MM.1S (cell line): ENCODE data around the gene OR10J1.

Experiments used
- DNase-seq: peaks from one replicate; pipeline ENCODE4 v3.0.0-alpha.2; 2015
- H2AFZ ChIP-seq: fragments of 300-600 bp; sonication (generic); 2 replicates; pipeline ENCODE4 v1.6.0; 2016; ENCODE audit warnings: antibody characterized with exemption, low read length
- H3F3A ChIP-seq: fragments of 300-600 bp; sonication (generic); 2 replicates; pipeline ENCODE4 v1.6.1; 2016; ENCODE audit warnings: mild to moderate bottlenecking, antibody characterized with exemption, low read length, moderate library complexity, mixed read lengths; ENCODE audit not compliant: insufficient read depth
- H3K27ac ChIP-seq: fragments of 300-600 bp; sonication (generic); 2 replicates; pipeline ENCODE4 v1.5.1; 2016; ENCODE audit warnings: mild to moderate bottlenecking, low read length
- H3K27me3 ChIP-seq: fragments of 300-600 bp; sonication (generic); replicated peaks from 2 replicates; pipeline ENCODE4 v1.6.0; 2016; ENCODE audit warnings: low read length; ENCODE audit not compliant: insufficient read depth
- H3K36me3 ChIP-seq: fragments of 300-600 bp; sonication (generic); replicated peaks from 2 replicates; pipeline ENCODE4 v1.6.1; 2016; ENCODE audit warnings: mild to moderate bottlenecking, low read length, mixed read lengths; ENCODE audit not compliant: insufficient read depth
- H3K4me1 ChIP-seq: fragments of 300-600 bp; sonication (generic); 2 replicates; pipeline ENCODE4 v1.6.1; 2016; ENCODE audit warnings: low read length, mixed read lengths
- H3K4me2 ChIP-seq: fragments of 300-600 bp; sonication (generic); 2 replicates; pipeline ENCODE4 v1.6.0; 2016; ENCODE audit warnings: low read depth, low read length
- H3K4me3 ChIP-seq: fragments of 300-600 bp; sonication (generic); 2 replicates; pipeline ENCODE4 v1.5.1; 2016; ENCODE audit warnings: low read length, mixed read lengths
- H3K79me2 ChIP-seq: fragments of 300-600 bp; sonication (generic); 2 replicates; pipeline ENCODE4 v1.6.1; 2016; ENCODE audit warnings: mixed run types, low read length, mixed read lengths
- H3K9ac ChIP-seq: fragments of 300-600 bp; sonication (generic); 2 replicates; pipeline ENCODE4 v1.6.1; 2016; ENCODE audit warnings: low read length, mixed read lengths
- H3K9me2 ChIP-seq: fragments of 300-600 bp; sonication (generic); replicated peaks from 2 replicates; pipeline ENCODE4 v1.6.1; 2016; ENCODE audit warnings: mild to moderate bottlenecking, low read length, mixed read lengths; ENCODE audit not compliant: insufficient read depth
- H3K9me3 ChIP-seq: fragments of 300-600 bp; sonication (generic); replicated peaks from 2 replicates; pipeline ENCODE4 v1.6.1; 2016; ENCODE audit warnings: mild to moderate bottlenecking, low read length, mixed read lengths; ENCODE audit not compliant: insufficient read depth
- H4K20me1 ChIP-seq: fragments of 300-600 bp; sonication (generic); 2 replicates; pipeline ENCODE4 v1.6.1; 2016; ENCODE audit warnings: mild to moderate bottlenecking, low read length, moderate library complexity, mixed read lengths; ENCODE audit not compliant: insufficient read depth
- CTCF ChIP-seq: fragments of 300-600 bp; sonication (generic); IDR thresholded peaks from 2 replicates; pipeline ENCODE4 v1.5.1; 2016; ENCODE audit warnings: antibody characterized with exemption, low read length, mixed read lengths
- EZH2 ChIP-seq: fragments of 300-600 bp; sonication (generic); optimal IDR thresholded peaks from 2 replicates; pipeline ENCODE3; 2017; ENCODE audit warnings: low read depth, mild to moderate bottlenecking, antibody characterized with exemption, low read length, mixed read lengths
- EZH2phosphoT487 ChIP-seq: fragments of 300-600 bp; sonication (generic); IDR thresholded peaks from 2 replicates; pipeline ENCODE4 v1.6.1; 2018; ENCODE audit warnings: antibody characterized with exemption, low read length

The OR10J1 gene

GRCh38 chr1:159474926-159475325 is 35.4 kb downstream of the OR10J1 start:
- no peaks in the 10 kb centered on the region for H3K36me3 ChIP-seq
- no peaks in the 10 kb centered on the region for H3K9me3 ChIP-seq
- no peak for DNase-seq
- H3K27ac ChIP-seq: no peak overlapping the region
- H3K9me2 ChIP-seq: no peaks in the 10 kb centered on the region
- H3K27me3 ChIP-seq: no peaks in the 10 kb centered on the region
- H3K4me2 ChIP-seq: no peak overlapping the region
- H3K4me3 ChIP-seq: no peak overlapping the region
- no peaks in the 10 kb centered on the region for H3F3A ChIP-seq
- no peak overlapping the region for H2AFZ ChIP-seq
- no peaks in the 10 kb centered on the region for H4K20me1 ChIP-seq
- TF ChIP-seq CTCF (no peak), EZH2 (no peak), EZH2phosphoT487 (no peak)
- no peak overlapping the region for H3K9ac ChIP-seq
- H3K4me1 ChIP-seq: no peaks in the 10 kb centered on the region
- no peaks in the 10 kb centered on the region for H3K79me2 ChIP-seq

- H4K20me1 ChIP-seq: no peaks in the 10 kb centered on the region
- no peak for TF ChIP-seq EZH2
- TF ChIP-seq EZH2phosphoT487: no peak
- no peak for TF ChIP-seq CTCF
- H3K4me2 ChIP-seq: no peak overlapping the region
- H3K9me3 ChIP-seq: no peaks in the 10 kb centered on the region
- no peaks in the 10 kb centered on the region for H3K36me3 ChIP-seq
- no peaks in the 10 kb centered on the region for H3K79me2 ChIP-seq
- H3F3A ChIP-seq: no peaks in the 10 kb centered on the region
- H3K27ac ChIP-seq: no peak overlapping the region
- H3K4me1 ChIP-seq: no peaks in the 10 kb centered on the region
- H2AFZ ChIP-seq: no peak overlapping the region
- no peak overlapping the region for H3K9ac ChIP-seq
- no peaks in the 10 kb centered on the region for H3K9me2 ChIP-seq
- H3K27me3 ChIP-seq: no peaks in the 10 kb centered on the region
- H3K4me3 ChIP-seq: no peak overlapping the region
- DNase-seq: no peak
Measured at GRCh38 chr1:159483501-159483900, 44.0 kb downstream of the OR10J1 start.
